Measurements from ENCODE around the gene C17orf100.

The C17orf100 gene

GRCh38 chr17:6670999-6671398 is 19.4 kb downstream of the C17orf100 start:
- H3K36me3 Mint-ChIP-seq: peaks cover 6% of the 10 kb centered on the region
- H3K9me3 Mint-ChIP-seq (ENCODE audit: low read depth): no peaks in the 10 kb centered on the region
- peaks cover 11% of the 10 kb centered on the region for H3K4me1 Mint-ChIP-seq (ENCODE audit: low read depth)
- no peak overlapping the region for H3K4me3 Mint-ChIP-seq
- H3K27ac Mint-ChIP-seq: no peak overlapping the region
- H3K27me3 Mint-ChIP-seq: no peaks in the 10 kb centered on the region

GRCh38 chr17:6671431-6671830 is 19.9 kb downstream of the C17orf100 start:
- Mint-ChIP-seq H3K36me3 (peaks cover 6% of the 10 kb centered on the region), H3K27me3 (no peaks in the 10 kb centered on the region), H3K4me3 (no peak overlapping the region), H3K9me3 (ENCODE audit: low read depth) (no peaks in the 10 kb centered on the region), H3K27ac (no peak overlapping the region), H3K4me1 (ENCODE audit: low read depth) (peaks cover 11% of the 10 kb centered on the region)

GRCh38 chr17:6674586-6674985 is 23.0 kb downstream of the C17orf100 start:
- Mint-ChIP-seq H3K4me1 (ENCODE audit: low read depth) (peaks cover 6% of the 10 kb centered on the region), H3K36me3 (no peaks in the 10 kb centered on the region), H3K27me3 (peaks cover 7% of the 10 kb centered on the region), H3K9me3 (ENCODE audit: low read depth) (no peaks in the 10 kb centered on the region), H3K27ac (no peak overlapping the region), H3K4me3 (no peak overlapping the region)

- Mint-ChIP-seq H3K4me1 (ENCODE audit: low read depth) (peaks cover 6% of the 10 kb centered on the region), H3K27me3 (peaks cover 9% of the 10 kb centered on the region), H3K4me3 (no peak overlapping the region), H3K27ac (no peak overlapping the region), H3K9me3 (ENCODE audit: low read depth) (no peaks in the 10 kb centered on the region), H3K36me3 (no peaks in the 10 kb centered on the region)
These were observed 23.8 kb downstream of the C17orf100 start for GRCh38 chr17:6675201-6675825.

- Mint-ChIP-seq H3K27me3 (peaks cover 12% of the 10 kb centered on the region), H3K27ac (no peak overlapping the region), H3K36me3 (no peaks in the 10 kb centered on the region), H3K4me1 (ENCODE audit: low read depth) (peaks cover 6% of the 10 kb centered on the region), H3K4me3 (no peak overlapping the region), H3K9me3 (ENCODE audit: low read depth) (no peaks in the 10 kb centered on the region)
These were observed 25.2 kb downstream of the C17orf100 start for GRCh38 chr17:6676802-6677157.

GRCh38 chr17:6677158-6677831 is 25.7 kb downstream of the C17orf100 start:
- no peaks in the 10 kb centered on the region for H3K9me3 Mint-ChIP-seq (ENCODE audit: low read depth)
- H3K4me1 Mint-ChIP-seq (ENCODE audit: low read depth): peaks cover 6% of the 10 kb centered on the region
- no peaks in the 10 kb centered on the region for H3K36me3 Mint-ChIP-seq
- peaks cover 16% of the 10 kb centered on the region for H3K27me3 Mint-ChIP-seq
- H3K27ac Mint-ChIP-seq: no peak overlapping the region
- H3K4me3 Mint-ChIP-seq: no peak overlapping the region

- Mint-ChIP-seq H3K4me1 (ENCODE audit: low read depth) (peaks cover 6% of the 10 kb centered on the region), H3K27ac (no peak overlapping the region), H3K4me3 (no peak overlapping the region), H3K27me3 (peaks cover 17% of the 10 kb centered on the region), H3K9me3 (ENCODE audit: low read depth) (no peaks in the 10 kb centered on the region), H3K36me3 (no peaks in the 10 kb centered on the region)
These were observed 26.4 kb downstream of the C17orf100 start for GRCh38 chr17:6677946-6678345.

- Mint-ChIP-seq H3K27me3 (peaks cover 18% of the 10 kb centered on the region), H3K9me3 (ENCODE audit: low read depth) (no peaks in the 10 kb centered on the region), H3K4me3 (no peak overlapping the region), H3K27ac (no peak overlapping the region), H3K36me3 (no peaks in the 10 kb centered on the region), H3K4me1 (ENCODE audit: low read depth) (peaks cover 6% of the 10 kb centered on the region)
These were observed 27.7 kb downstream of the C17orf100 start for GRCh38 chr17:6679241-6679640.

- Mint-ChIP-seq H3K36me3 (no peaks in the 10 kb centered on the region), H3K27me3 (peaks cover 23% of the 10 kb centered on the region), H3K9me3 (ENCODE audit: low read depth) (no peaks in the 10 kb centered on the region), H3K27ac (no peak overlapping the region), H3K4me1 (ENCODE audit: low read depth) (peaks cover 6% of the 10 kb centered on the region), H3K4me3 (no peak overlapping the region)
These were observed 29.6 kb downstream of the C17orf100 start for GRCh38 chr17:6681176-6681575.

- Mint-ChIP-seq H3K9me3 (ENCODE audit: low read depth) (no peaks in the 10 kb centered on the region), H3K36me3 (no peaks in the 10 kb centered on the region), H3K27ac (no peak overlapping the region), H3K4me1 (ENCODE audit: low read depth) (peaks cover 6% of the 10 kb centered on the region), H3K27me3 (peaks cover 24% of the 10 kb centered on the region), H3K4me3 (no peak overlapping the region)
These were observed 30.1 kb downstream of the C17orf100 start for GRCh38 chr17:6681671-6682070.

GRCh38 chr17:6682339-6682738 is 30.8 kb downstream of the C17orf100 start:
- H3K36me3 Mint-ChIP-seq: no peaks in the 10 kb centered on the region
- H3K27me3 Mint-ChIP-seq: peaks cover 30% of the 10 kb centered on the region
- H3K9me3 Mint-ChIP-seq (ENCODE audit: low read depth): no peaks in the 10 kb centered on the region
- peaks cover 4% of the 10 kb centered on the region for H3K4me1 Mint-ChIP-seq (ENCODE audit: low read depth)
- no peak overlapping the region for H3K27ac Mint-ChIP-seq
- H3K4me3 Mint-ChIP-seq: no peak overlapping the region

- Mint-ChIP-seq H3K27ac (no peak overlapping the region), H3K36me3 (no peaks in the 10 kb centered on the region), H3K4me3 (no peak overlapping the region), H3K27me3 (peaks cover 35% of the 10 kb centered on the region), H3K4me1 (ENCODE audit: low read depth) (no peaks in the 10 kb centered on the region), H3K9me3 (ENCODE audit: low read depth) (no peaks in the 10 kb centered on the region)
These were observed 31.6 kb downstream of the C17orf100 start for GRCh38 chr17:6683081-6683684.

- Mint-ChIP-seq H3K4me1 (ENCODE audit: low read depth) (no peaks in the 10 kb centered on the region), H3K36me3 (no peaks in the 10 kb centered on the region), H3K27me3 (peaks cover 31% of the 10 kb centered on the region), H3K4me3 (no peak overlapping the region), H3K9me3 (ENCODE audit: low read depth) (no peaks in the 10 kb centered on the region), H3K27ac (no peak overlapping the region)
These were observed 32.3 kb downstream of the C17orf100 start for GRCh38 chr17:6683730-6684459.

- no peak overlapping the region for H3K27ac Mint-ChIP-seq
- no peak overlapping the region for H3K4me3 Mint-ChIP-seq
- no peaks in the 10 kb centered on the region for H3K4me1 Mint-ChIP-seq (ENCODE audit: low read depth)
- no peaks in the 10 kb centered on the region for H3K36me3 Mint-ChIP-seq
- peaks cover 29% of the 10 kb centered on the region for H3K27me3 Mint-ChIP-seq
- no peaks in the 10 kb centered on the region for H3K9me3 Mint-ChIP-seq (ENCODE audit: low read depth)
These were observed 32.9 kb downstream of the C17orf100 start for GRCh38 chr17:6684460-6684783.
